Upper lobe of right lung (tissue), 1 donor: ENCODE measurements around the gene DOCK1. TPM values are rescaled to one million over a fixed set of nuclear protein-coding genes. Genes with fewer than 3 reads are reported as not detected.

Experiments used
- ATAC-seq: fragments of 200-7000 bp; cut with Tn5 transposase; one replicate; pipeline ENCODE4 v1.9.1; 2020; ENCODE audit warnings: mild to moderate bottlenecking, moderate library complexity
- DNase-seq: peaks from one replicate; pipeline ENCODE4 v3.0.0-alpha.2; 2020
- H3K27ac ChIP-seq: fragments of 200-600 bp; one replicate; pipeline ENCODE4 v1.8.0; 2022
- H3K27me3 ChIP-seq: fragments of 200-600 bp; one replicate; pipeline ENCODE4 v1.8.0; 2022; ENCODE audit warnings: mild to moderate bottlenecking
- H3K36me3 ChIP-seq: fragments of 200-600 bp; one replicate; pipeline ENCODE4 v1.8.0; 2022
- H3K4me1 ChIP-seq: fragments of 200-600 bp; one replicate; pipeline ENCODE4 v1.8.0; 2022
- H3K4me3 ChIP-seq: fragments of 200-600 bp; one replicate; pipeline ENCODE4 v1.8.0; 2022; ENCODE audit warnings: mild to moderate bottlenecking
- H3K9me3 ChIP-seq: fragments of 200-600 bp; one replicate; pipeline ENCODE4 v1.8.0; 2022
- intact Hi-C: fragments of 100-400 bp; cut with DNase I; formaldehyde crosslinking; loops from one replicate; pipeline ENCODE4 v1.11.0; 2022
- total RNA-seq: library from RNA; stranded (reverse); fragmentation: NEBNext Ultra II Directional; extraction: Animal tissue kit (Norgen Biotek cat#: 25700); gene quantifications from one replicate; pipeline ENCODE4 v1.2.1, GENCODE V29; 2021
- TF ChIP-seq, protein P1 (sequence below): fragments of 200-600 bp; IDR thresholded peaks from one replicate; pipeline ENCODE4 v1.8.0; 2022; ENCODE audit warnings: antibody characterized with exemption
- donor health status: DM: no; HTN: yes; CAD: no; lungs with severe emphysema.

Gene DOCK1
- total RNA-seq, 1 donor from 2014 or later, result 46.4 TPM

DNA sequence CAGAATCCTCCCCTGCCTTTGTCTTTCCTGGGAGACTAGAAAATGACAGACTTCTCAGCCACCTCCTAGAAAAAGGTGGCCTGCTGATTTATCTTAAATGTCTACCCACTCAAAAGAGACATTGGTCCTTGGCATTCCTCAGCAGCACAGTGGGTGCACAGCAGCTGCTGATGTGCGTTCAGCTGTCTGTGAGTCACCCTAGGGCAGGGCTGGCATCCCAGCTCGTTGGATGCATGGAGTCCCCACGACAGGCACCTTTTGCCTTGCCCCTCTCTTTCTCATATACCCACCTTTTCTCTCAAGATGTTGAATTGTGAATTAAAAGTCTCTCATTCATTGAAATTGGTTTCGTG is 113.0 kb downstream of the DOCK1 start:
- Histone ChIP-seq H3K36me3 (peaks cover 16% of the 10 kb centered on the region), H3K4me3 (no peak overlapping the region), H3K4me1 (peaks cover 5% of the 10 kb centered on the region), H3K27ac (no peak overlapping the region), H3K9me3 (no peaks in the 10 kb centered on the region), H3K27me3 (no peaks in the 10 kb centered on the region)
- intact Hi-C loops, result no loop called here
- no peak for DNase-seq
- ATAC-seq, result no peak
- TF ChIP-seq, protein P1, sequence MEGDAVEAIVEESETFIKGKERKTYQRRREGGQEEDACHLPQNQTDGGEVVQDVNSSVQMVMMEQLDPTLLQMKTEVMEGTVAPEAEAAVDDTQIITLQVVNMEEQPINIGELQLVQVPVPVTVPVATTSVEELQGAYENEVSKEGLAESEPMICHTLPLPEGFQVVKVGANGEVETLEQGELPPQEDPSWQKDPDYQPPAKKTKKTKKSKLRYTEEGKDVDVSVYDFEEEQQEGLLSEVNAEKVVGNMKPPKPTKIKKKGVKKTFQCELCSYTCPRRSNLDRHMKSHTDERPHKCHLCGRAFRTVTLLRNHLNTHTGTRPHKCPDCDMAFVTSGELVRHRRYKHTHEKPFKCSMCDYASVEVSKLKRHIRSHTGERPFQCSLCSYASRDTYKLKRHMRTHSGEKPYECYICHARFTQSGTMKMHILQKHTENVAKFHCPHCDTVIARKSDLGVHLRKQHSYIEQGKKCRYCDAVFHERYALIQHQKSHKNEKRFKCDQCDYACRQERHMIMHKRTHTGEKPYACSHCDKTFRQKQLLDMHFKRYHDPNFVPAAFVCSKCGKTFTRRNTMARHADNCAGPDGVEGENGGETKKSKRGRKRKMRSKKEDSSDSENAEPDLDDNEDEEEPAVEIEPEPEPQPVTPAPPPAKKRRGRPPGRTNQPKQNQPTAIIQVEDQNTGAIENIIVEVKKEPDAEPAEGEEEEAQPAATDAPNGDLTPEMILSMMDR, result no peak

DNA sequence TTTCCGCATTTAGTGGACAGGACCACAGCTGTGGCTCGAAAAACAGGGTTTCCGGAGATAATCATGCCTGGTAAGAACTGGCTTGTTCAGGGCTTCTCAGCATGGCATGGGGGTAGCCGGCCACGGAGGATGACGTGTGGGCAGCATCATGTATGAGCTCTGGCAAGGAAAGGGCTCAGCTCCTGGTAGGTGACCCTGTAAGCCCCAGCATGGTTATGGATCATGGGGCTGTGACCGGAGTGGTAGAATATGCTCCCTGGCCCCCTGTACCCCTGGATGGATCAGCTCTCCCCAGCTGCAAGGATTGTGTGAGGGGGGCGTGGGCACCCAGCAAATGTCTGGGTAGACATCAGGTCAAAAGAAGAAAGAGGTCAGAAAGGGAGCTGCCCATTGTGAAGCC is 113.5 kb downstream of the DOCK1 start:
- no peak overlapping the region for H3K27ac ChIP-seq
- no peaks in the 10 kb centered on the region for H3K4me1 ChIP-seq
- DNase-seq, result no peak
- no peak for ATAC-seq
- intact Hi-C loops, result no loop called here
- no peaks in the 10 kb centered on the region for H3K9me3 ChIP-seq
- no peaks in the 10 kb centered on the region for H3K27me3 ChIP-seq
- H3K4me3 ChIP-seq, result no peak overlapping the region
- peaks cover 20% of the 10 kb centered on the region for H3K36me3 ChIP-seq
- TF ChIP-seq, protein P1, result no peak

DNA sequence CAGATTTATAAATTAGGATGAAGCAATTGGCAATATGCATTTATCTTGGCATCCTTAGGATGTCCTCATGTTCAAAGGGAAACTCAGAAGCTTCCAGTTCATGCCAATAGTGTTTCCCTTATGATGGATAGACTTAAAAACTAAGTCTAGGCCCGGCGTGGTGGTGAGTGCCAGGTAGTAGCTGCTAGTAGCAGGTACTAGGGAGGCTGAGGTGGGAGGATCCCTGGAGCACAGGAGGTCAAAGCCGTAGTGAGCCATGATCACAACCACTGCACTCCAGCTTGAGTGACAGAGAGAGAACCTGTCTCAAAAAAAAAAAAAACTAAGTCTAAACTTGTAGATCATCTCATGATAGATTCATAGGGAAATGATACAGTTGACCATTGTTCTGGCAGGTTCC is 115.0 kb downstream of the DOCK1 start:
- Histone ChIP-seq H3K36me3 (peaks cover 28% of the 10 kb centered on the region), H3K9me3 (no peaks in the 10 kb centered on the region), H3K27ac (no peak overlapping the region), H3K4me3 (no peak overlapping the region), H3K4me1 (no peaks in the 10 kb centered on the region), H3K27me3 (no peaks in the 10 kb centered on the region)
- intact Hi-C loops, result no loop called here
- TF ChIP-seq, protein P1, result no peak
- DNase-seq (no peak), ATAC-seq (no peak)

DNA sequence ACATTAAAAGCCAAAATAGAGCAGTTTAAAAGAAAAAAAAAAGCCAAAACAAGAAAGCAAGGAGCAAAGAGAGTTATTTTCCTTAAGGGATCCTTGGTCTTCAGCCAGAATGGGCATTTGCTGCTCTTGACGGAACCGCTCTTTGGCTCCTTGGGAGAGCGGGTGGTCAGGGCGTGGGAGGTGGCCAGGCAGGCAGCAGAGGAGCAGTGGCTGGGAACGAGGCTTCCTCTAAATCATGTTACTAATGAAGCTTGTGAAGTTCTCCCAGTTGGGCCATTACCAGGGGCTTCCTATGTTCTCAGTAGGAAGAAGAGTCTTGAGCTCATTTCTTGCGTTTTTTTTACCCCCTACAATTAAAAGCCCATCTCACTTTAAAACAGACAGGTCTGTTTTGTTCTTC is 116.6 kb downstream of the DOCK1 start:
- H3K4me3 ChIP-seq, result no peak overlapping the region
- no peaks in the 10 kb centered on the region for H3K9me3 ChIP-seq
- H3K27me3 ChIP-seq, result no peaks in the 10 kb centered on the region
- H3K27ac ChIP-seq, result no peak overlapping the region
- no peaks in the 10 kb centered on the region for H3K4me1 ChIP-seq
- ATAC-seq (no peak), DNase-seq (no peak)
- intact Hi-C loops, result no loop called here
- H3K36me3 ChIP-seq, result peaks cover 38% of the 10 kb centered on the region
- TF ChIP-seq, protein P1, result no peak

DNA sequence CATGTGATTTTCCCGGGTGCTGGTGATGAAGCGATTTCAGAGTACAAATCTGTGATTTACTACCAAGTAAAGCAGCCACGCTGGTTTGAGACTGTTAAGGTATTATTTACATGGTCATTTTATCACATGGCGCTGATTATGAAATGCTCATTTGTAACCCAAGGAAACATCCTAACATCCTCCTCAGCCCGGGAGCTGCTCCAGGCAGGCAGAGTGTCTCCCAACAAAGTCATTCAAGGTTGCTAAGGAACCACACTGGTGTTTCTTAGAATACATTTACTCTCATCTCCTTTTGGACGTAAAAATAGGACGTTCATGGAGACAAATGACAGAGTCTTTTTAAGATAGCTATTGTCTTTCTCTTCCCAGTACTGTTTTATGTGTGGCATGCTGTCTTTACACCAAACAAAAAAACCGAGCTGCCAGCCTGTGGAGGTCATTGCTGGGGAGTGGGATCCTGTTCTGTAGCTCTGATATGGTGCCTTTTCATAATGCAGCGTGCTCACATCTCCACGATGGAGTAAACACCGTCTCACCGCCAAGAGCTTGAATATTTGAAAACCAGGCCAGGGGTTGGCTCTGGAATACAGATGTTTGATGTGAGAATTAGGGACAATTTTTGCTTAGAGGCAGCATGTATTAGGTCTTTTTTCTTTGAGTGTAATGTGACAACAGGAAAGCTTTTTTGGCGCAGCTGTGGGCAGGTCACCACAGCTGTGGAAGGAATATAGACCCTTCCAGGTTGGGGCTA is 119.6 kb downstream of the DOCK1 start:
- H3K9me3 ChIP-seq, result no peaks in the 10 kb centered on the region
- H3K27me3 ChIP-seq, result no peaks in the 10 kb centered on the region
- H3K36me3 ChIP-seq, result peaks cover 43% of the 10 kb centered on the region
- DNase-seq, result no peak
- no peaks in the 10 kb centered on the region for H3K4me1 ChIP-seq
- no peak overlapping the region for H3K4me3 ChIP-seq
- no peak for ATAC-seq
- peak overlapping the region; percentile 36 for H3K27ac ChIP-seq
- intact Hi-C loops, result no loop called here
- TF ChIP-seq, protein P1, result no peak

DNA sequence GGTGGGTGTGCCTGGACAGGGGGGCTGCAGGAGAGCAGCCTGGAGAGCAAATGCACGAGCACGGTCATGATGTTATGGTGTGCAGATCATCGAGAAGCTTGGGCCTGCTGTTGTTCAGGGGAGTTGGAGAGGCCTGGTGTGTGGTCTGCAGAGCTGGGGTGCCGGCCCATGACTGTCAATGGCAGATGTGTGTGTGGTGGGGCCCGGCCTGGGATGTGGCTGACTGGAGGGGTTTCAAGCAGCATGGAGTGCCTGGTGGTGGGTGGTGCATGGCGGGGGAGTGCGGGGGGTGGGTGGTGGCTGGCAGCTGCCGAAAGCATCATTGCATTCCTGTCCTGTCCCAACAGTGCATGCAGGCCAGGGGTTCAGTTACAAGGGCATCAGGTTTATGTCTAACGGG is 122.6 kb downstream of the DOCK1 start:
- no peaks in the 10 kb centered on the region for H3K4me1 ChIP-seq
- intact Hi-C loops, result no loop called here
- no peaks in the 10 kb centered on the region for H3K27me3 ChIP-seq
- H3K27ac ChIP-seq, result no peak overlapping the region
- ATAC-seq (peak; percentile 9), DNase-seq (no peak)
- TF ChIP-seq, protein P1, result no peak
- peaks cover 64% of the 10 kb centered on the region for H3K36me3 ChIP-seq
- no peak overlapping the region for H3K4me3 ChIP-seq
- H3K9me3 ChIP-seq, result no peaks in the 10 kb centered on the region
